Uterus (tissue), 2 donors: ENCODE measurements around the gene C22orf23.

Experiments
- POLR2A ChIP-seq, 2 donors: fragments of 450-650 bp; IDR thresholded peaks; one replicate each; pipeline ENCODE4 v1.6.1; 2016; ENCODE audit warnings: antibody characterized with exemption in 2 of 2, mild to moderate bottlenecking in 1 of 2, moderate library complexity in 1 of 2
- TF ChIP-seq, protein P1 (sequence below), 4 experiments: fragments of 200-600 bp in 2 of 4; fragments of 450-650 bp in 2 of 4; sonication (generic) in 2 of 4; IDR thresholded peaks; one replicate each; pipeline ENCODE4 v1.5.1; 2016 to 2019; ENCODE audit warnings: antibody characterized with exemption in 4 of 4, mild to moderate bottlenecking in 2 of 4, moderate library complexity in 1 of 4

DNA sequence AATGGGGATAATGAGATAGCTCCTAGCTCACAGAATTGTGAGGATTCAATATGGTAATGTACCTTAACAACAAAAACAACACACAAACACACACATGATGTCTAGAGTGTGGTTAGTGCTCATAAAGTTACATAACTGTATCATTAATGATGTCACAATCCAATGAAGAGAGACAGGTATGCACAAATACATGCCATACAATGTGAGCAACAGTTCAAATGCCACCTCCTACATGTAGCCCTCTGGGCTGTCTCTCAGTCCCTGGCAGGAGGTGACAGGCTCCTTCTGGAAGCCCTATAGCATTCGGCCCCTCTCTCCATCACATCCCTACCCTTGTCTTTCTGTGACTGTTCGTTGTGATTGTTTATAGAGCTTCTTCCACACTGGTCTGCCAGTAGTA lies 55.6 kb downstream of the C22orf23 start:
- TF ChIP-seq, protein P1, sequence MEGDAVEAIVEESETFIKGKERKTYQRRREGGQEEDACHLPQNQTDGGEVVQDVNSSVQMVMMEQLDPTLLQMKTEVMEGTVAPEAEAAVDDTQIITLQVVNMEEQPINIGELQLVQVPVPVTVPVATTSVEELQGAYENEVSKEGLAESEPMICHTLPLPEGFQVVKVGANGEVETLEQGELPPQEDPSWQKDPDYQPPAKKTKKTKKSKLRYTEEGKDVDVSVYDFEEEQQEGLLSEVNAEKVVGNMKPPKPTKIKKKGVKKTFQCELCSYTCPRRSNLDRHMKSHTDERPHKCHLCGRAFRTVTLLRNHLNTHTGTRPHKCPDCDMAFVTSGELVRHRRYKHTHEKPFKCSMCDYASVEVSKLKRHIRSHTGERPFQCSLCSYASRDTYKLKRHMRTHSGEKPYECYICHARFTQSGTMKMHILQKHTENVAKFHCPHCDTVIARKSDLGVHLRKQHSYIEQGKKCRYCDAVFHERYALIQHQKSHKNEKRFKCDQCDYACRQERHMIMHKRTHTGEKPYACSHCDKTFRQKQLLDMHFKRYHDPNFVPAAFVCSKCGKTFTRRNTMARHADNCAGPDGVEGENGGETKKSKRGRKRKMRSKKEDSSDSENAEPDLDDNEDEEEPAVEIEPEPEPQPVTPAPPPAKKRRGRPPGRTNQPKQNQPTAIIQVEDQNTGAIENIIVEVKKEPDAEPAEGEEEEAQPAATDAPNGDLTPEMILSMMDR (IDR thresholded peaks at IDR 0.05) = no peak
- no peak for TF ChIP-seq POLR2A (IDR thresholded peaks at IDR 0.05)
